ENCODE results near the gene LGR6.

The LGR6 gene

DNA sequence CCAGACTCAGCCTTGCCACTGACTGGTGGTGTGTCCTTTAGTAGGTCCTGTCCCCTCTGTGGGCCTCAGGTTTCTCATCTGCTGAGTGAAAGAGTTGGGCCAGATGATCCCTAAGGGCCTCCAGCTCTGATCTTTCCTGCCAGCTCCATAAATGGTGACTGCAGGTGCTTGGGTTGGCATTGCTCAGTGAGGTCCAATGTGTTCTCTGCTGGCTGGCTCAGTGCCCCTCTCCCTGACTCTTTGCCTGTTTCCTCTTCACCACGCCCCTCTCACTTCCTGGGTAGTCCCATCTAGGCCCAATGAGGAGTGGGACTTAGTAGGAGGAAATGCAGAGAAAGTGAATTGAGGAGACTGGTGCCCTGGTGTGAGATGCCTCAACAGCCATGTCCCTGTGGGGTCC, 111.6 kb downstream of the LGR6 start:
- Histone ChIP-seq H3K27ac (ENCODE audit: low read depth, low read length, poor library complexity, severe bottlenecking) (no peak overlapping the region), H3F3A (ENCODE audit: insufficient read depth, low read length) (no peaks in the 10 kb centered on the region), H3K4me1 (ENCODE audit: insufficient read depth, low read length, severe bottlenecking) (no peaks in the 10 kb centered on the region), H3K27me3 (ENCODE audit: insufficient read depth, low read length) (peaks cover 5% of the 10 kb centered on the region; the same call in 1 of the 2 replicates), H3K9me2 (ENCODE audit: low read depth, low read length) (no peaks in the 10 kb centered on the region), H3K4me3 (ENCODE audit: low read depth, low read length, poor library complexity, severe bottlenecking) (no peak overlapping the region), H3K36me3 (ENCODE audit: insufficient read depth, low read length) (no peaks in the 10 kb centered on the region), H3K9ac (ENCODE audit: low read length) (no peak overlapping the region), H3K4me2 (ENCODE audit: low read length) (no peak overlapping the region), H3K79me2 (ENCODE audit: insufficient read depth, low read length) (no peaks in the 10 kb centered on the region), H4K20me1 (ENCODE audit: insufficient read depth, low read length) (no peaks in the 10 kb centered on the region), H3K9me3 (ENCODE audit: low read length) (no peaks in the 10 kb centered on the region), H2AFZ (ENCODE audit: low read length) (no peak overlapping the region)
- TF ChIP-seq EZH2 (IDR thresholded peaks at IDR 0.05; ENCODE audit: borderline replicate concordance, low read length) (no peak), CTCF (IDR thresholded peaks at IDR 0.05; ENCODE audit: low read length) (no peak)

DNA sequence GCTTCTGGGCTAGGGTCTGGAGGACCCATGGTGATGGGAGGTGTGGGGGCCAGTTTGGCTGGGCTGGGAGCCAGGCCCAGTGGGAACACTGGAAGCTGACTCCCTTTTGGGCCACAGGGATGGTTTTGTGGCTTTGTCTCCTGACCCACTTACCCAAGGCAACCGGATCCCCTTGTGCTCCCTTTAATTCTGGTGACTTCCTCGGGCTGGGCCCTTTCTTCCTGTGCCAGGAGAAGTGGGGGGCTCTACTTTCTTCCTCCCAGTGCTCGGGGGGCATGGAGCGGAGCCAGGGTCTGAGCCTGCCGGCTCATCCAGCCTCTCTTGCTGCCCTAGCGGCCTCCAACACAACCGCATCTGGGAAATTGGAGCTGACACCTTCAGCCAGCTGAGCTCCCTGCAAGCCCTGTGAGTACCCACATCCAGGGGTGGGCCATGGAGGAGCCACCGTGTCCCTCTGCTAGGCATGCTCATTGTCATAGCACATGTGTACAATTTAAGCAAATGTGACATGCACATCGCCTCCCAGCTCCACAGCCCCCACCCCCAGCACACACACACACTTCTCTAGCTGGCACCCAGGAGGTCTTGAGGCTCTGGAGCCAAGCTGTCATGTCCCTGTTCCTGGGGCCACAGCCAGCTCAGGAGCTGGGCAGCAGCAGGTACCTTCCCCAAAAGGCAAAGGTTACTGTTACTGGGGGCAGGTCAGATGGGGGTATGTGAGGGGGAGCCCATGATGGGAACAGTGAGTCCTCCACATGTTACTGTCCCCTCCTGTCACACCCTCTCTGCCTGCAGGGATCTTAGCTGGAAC, 113.1 kb downstream of the LGR6 start:
- Histone ChIP-seq H3K4me3 (ENCODE audit: low read depth, low read length, poor library complexity, severe bottlenecking) (no peak overlapping the region), H3F3A (ENCODE audit: insufficient read depth, low read length) (no peaks in the 10 kb centered on the region), H2AFZ (ENCODE audit: low read length) (no peak overlapping the region), H3K36me3 (ENCODE audit: insufficient read depth, low read length) (no peaks in the 10 kb centered on the region), H3K79me2 (ENCODE audit: insufficient read depth, low read length) (no peaks in the 10 kb centered on the region), H3K9me2 (ENCODE audit: low read depth, low read length) (no peaks in the 10 kb centered on the region), H3K4me1 (ENCODE audit: insufficient read depth, low read length, severe bottlenecking) (no peaks in the 10 kb centered on the region), H3K27me3 (ENCODE audit: insufficient read depth, low read length) (peaks cover 5% of the 10 kb centered on the region; the same call in 1 of the 2 replicates), H3K9ac (ENCODE audit: low read length) (no peak overlapping the region), H3K4me2 (ENCODE audit: low read length) (no peak overlapping the region), H3K27ac (ENCODE audit: low read depth, low read length, poor library complexity, severe bottlenecking) (no peak overlapping the region), H4K20me1 (ENCODE audit: insufficient read depth, low read length) (no peaks in the 10 kb centered on the region), H3K9me3 (ENCODE audit: low read length) (no peaks in the 10 kb centered on the region)
- no peak for TF ChIP-seq CTCF (IDR thresholded peaks at IDR 0.05; ENCODE audit: low read length)
- TF ChIP-seq EZH2 (IDR thresholded peaks at IDR 0.05; ENCODE audit: borderline replicate concordance, low read length), result no peak

GRCh38 chr1:202310071-202310725, 116.6 kb downstream of the LGR6 start:
- no peak overlapping the region for H3K4me3 ChIP-seq (ENCODE audit: low read depth, low read length, poor library complexity, severe bottlenecking)
- no peak overlapping the region for H3K9ac ChIP-seq (ENCODE audit: low read length)
- H3K79me2 ChIP-seq (ENCODE audit: insufficient read depth, low read length), result no peaks in the 10 kb centered on the region
- H3K27ac ChIP-seq (ENCODE audit: low read depth, low read length, poor library complexity, severe bottlenecking), result no peak overlapping the region
- H2AFZ ChIP-seq (ENCODE audit: low read length), result no peak overlapping the region
- H3K4me1 ChIP-seq (ENCODE audit: insufficient read depth, low read length, severe bottlenecking), result no peaks in the 10 kb centered on the region
- H3F3A ChIP-seq (ENCODE audit: insufficient read depth, low read length), result no peaks in the 10 kb centered on the region
- TF ChIP-seq EZH2 (IDR thresholded peaks at IDR 0.05; ENCODE audit: borderline replicate concordance, low read length) (no peak), CTCF (IDR thresholded peaks at IDR 0.05; ENCODE audit: low read length) (no peak)
- no peaks in the 10 kb centered on the region for H3K9me2 ChIP-seq (ENCODE audit: low read depth, low read length)
- peaks cover 7% of the 10 kb centered on the region; the same call in 1 of the 2 replicates for H3K27me3 ChIP-seq (ENCODE audit: insufficient read depth, low read length)
- H4K20me1 ChIP-seq (ENCODE audit: insufficient read depth, low read length), result no peaks in the 10 kb centered on the region
- H3K9me3 ChIP-seq (ENCODE audit: low read length), result no peaks in the 10 kb centered on the region
- H3K4me2 ChIP-seq (ENCODE audit: low read length), result no peak overlapping the region
- no peaks in the 10 kb centered on the region for H3K36me3 ChIP-seq (ENCODE audit: insufficient read depth, low read length)

All from OCI-LY1 (cell line).